GM23248 (cell line): ENCODE measurements around the gene TYW5. TPM values are rescaled to one million over a fixed set of nuclear protein-coding genes. Genes with fewer than 3 reads are reported as not detected.

ENCODE experiments used
- DNase-seq: peaks from one replicate; pipeline ENCODE4 v3.0.0-alpha.2; 2015
- H2AFZ ChIP-seq: fragments of 200-600 bp; sonication (generic); 2 replicates; pipeline ENCODE4 v1.6.1; 2016; ENCODE audit warnings: antibody characterized with exemption
- H3F3A ChIP-seq: fragments of 200-600 bp; sonication (generic); 2 replicates; pipeline ENCODE4 v1.6.1; 2016; ENCODE audit warnings: mild to moderate bottlenecking, antibody characterized with exemption, mixed run types; ENCODE audit not compliant: insufficient read depth
- H3K27ac ChIP-seq: fragments of 200-600 bp; sonication (generic); 2 replicates; pipeline ENCODE4 v1.5.1; 2016; ENCODE audit warnings: mild to moderate bottlenecking
- H3K27me3 ChIP-seq: fragments of 200-600 bp; sonication (generic); replicated peaks from 2 replicates; pipeline ENCODE4 v1.6.1; 2016; ENCODE audit warnings: mild to moderate bottlenecking; ENCODE audit not compliant: insufficient read depth
- H3K36me3 ChIP-seq: fragments of 200-600 bp; sonication (generic); 2 replicates; pipeline ENCODE4 v1.6.1; 2016; ENCODE audit warnings: low read depth, mild to moderate bottlenecking
- H3K4me1 ChIP-seq: fragments of 200-600 bp; sonication (generic); 2 replicates; pipeline ENCODE4 v1.6.1; 2016; ENCODE audit warnings: mild to moderate bottlenecking; ENCODE audit not compliant: insufficient read depth
- H3K4me2 ChIP-seq: fragments of 200-600 bp; sonication (generic); one replicate; pipeline ENCODE4 v1.6.1; 2016; ENCODE audit warnings: mild to moderate bottlenecking; ENCODE audit not compliant: unreplicated experiment
- H3K4me3 ChIP-seq: fragments of 200-600 bp; sonication (generic); 2 replicates; pipeline ENCODE4 v1.5.1; 2016; ENCODE audit warnings: mild to moderate bottlenecking
- H3K79me2 ChIP-seq: fragments of 200-600 bp; sonication (generic); 2 replicates; pipeline ENCODE4 v1.6.1; 2016; ENCODE audit warnings: mild to moderate bottlenecking; ENCODE audit not compliant: insufficient read depth
- H3K9ac ChIP-seq: fragments of 200-600 bp; sonication (generic); 2 replicates; pipeline ENCODE4 v1.6.1; 2016; ENCODE audit warnings: mild to moderate bottlenecking
- H3K9me2 ChIP-seq: fragments of 200-600 bp; sonication (generic); 2 replicates; pipeline ENCODE4 v1.6.1; 2016; ENCODE audit warnings: mixed run types, mild to moderate bottlenecking, moderate library complexity; ENCODE audit not compliant: insufficient read depth
- H3K9me3 ChIP-seq: fragments of 200-600 bp; sonication (generic); one replicate; pipeline ENCODE4 v1.6.1; 2017; ENCODE audit warnings: low read depth
- H4K20me1 ChIP-seq: fragments of 200-600 bp; sonication (generic); 2 replicates; pipeline ENCODE4 v1.6.0; 2016; ENCODE audit not compliant: insufficient read depth
- EZH2 ChIP-seq: fragments of 200-600 bp; sonication (generic); IDR thresholded peaks from 2 replicates; pipeline ENCODE4 v1.6.1; 2018; ENCODE audit warnings: antibody characterized with exemption, mild to moderate bottlenecking; ENCODE audit not compliant: insufficient read depth, poor library complexity, severe bottlenecking
- EZH2phosphoT487 ChIP-seq: fragments of 200-600 bp; sonication (generic); IDR thresholded peaks from 2 replicates; pipeline ENCODE4 v1.6.1; 2018; ENCODE audit warnings: antibody characterized with exemption, moderate library complexity, mild to moderate bottlenecking, low read depth; ENCODE audit not compliant: insufficient read depth
- WGBS, 2 experiments: methylation state at CpG; one replicate each; pipeline ENCODE4 v1.1.6; 2015 to 2017; ENCODE audit warnings: low lambda C conversion rate in 2 of 2, low coverage in 1 of 2; ENCODE audit errors: missing lambda C conversion rate in 2 of 2; 5-methylcytosine and 5-hydroxymethylcytosine counted together
- in situ Hi-C: fragments of 300-500 bp; cut with MboI; formaldehyde crosslinking; loops from 2 replicates; pipeline ENCODE4 v1.15.0; 2020
- polyA plus RNA-seq: library from polyadenylated mRNA; unstranded; fragments of >200 nt; fragmentation: Nextera tagmentation; extraction: Ambion mirVana; gene quantifications from 2 replicates; pipeline ENCODE4 v1.2.1, GENCODE V29; 2016
- total RNA-seq: library from RNA; depleted of rRNA; stranded (reverse); fragments of >200 nt; shearing (Covaris generic); gene quantifications from 2 replicates; pipeline ENCODE4 v1.2.3, GENCODE V29; 2014

The TYW5 gene
- total and polyA plus RNA-seq, 2 experiments from 2014 or later: 6.6 to 7.0 TPM

- Histone ChIP-seq H4K20me1 (no peaks in the 10 kb centered on the region), H2AFZ (no peak overlapping the region), H3K27ac (no peak overlapping the region), H3K4me3 (no peak overlapping the region), H3K9me3 (no peaks in the 10 kb centered on the region), H3K9me2 (no peaks in the 10 kb centered on the region), H3K9ac (no peak overlapping the region), H3K36me3 (no peaks in the 10 kb centered on the region), H3K4me2 (no peak overlapping the region), H3K4me1 (no peaks in the 10 kb centered on the region), H3F3A (no peaks in the 10 kb centered on the region), H3K27me3 (no peaks in the 10 kb centered on the region), H3K79me2 (no peaks in the 10 kb centered on the region)
- in situ Hi-C loops: loop anchor here (10.0 kb wide), 1 partner anchor 315 kb away; the partner anchor contains the start of gene SPATS2L
- TF ChIP-seq EZH2phosphoT487: no peak
- TF ChIP-seq EZH2: no peak
- WGBS, 2 experiments: 90 to 94% methylated on average over 5 of the region's 5 CpGs
- DNase-seq: no peak
These were observed 34.5 kb upstream of the TYW5 start for GRCh38 chr2:199989822-199990221.

- Histone ChIP-seq H3K9ac (no peak overlapping the region), H3K4me3 (no peak overlapping the region), H3K27me3 (no peaks in the 10 kb centered on the region), H3K36me3 (no peaks in the 10 kb centered on the region), H3K9me2 (no peaks in the 10 kb centered on the region), H3K9me3 (no peaks in the 10 kb centered on the region), H3K4me1 (no peaks in the 10 kb centered on the region), H3F3A (no peaks in the 10 kb centered on the region), H2AFZ (no peak overlapping the region), H3K79me2 (no peaks in the 10 kb centered on the region), H3K27ac (no peak overlapping the region), H3K4me2 (no peak overlapping the region), H4K20me1 (no peaks in the 10 kb centered on the region)
- TF ChIP-seq EZH2phosphoT487 (no peak), EZH2 (no peak)
- in situ Hi-C loops: no loop called here
- WGBS, 2 experiments: 71 to 74% methylated on average over 7 of the region's 7 CpGs
- DNase-seq: no peak
These were observed 32.9 kb upstream of the TYW5 start for GRCh38 chr2:199988151-199988550.

GRCh38 chr2:199987586-199987985 lies 32.3 kb upstream of the TYW5 start:
- Histone ChIP-seq H3K4me1 (no peaks in the 10 kb centered on the region), H3K27ac (no peak overlapping the region), H3K27me3 (no peaks in the 10 kb centered on the region), H2AFZ (no peak overlapping the region), H3K36me3 (no peaks in the 10 kb centered on the region), H3K4me3 (no peak overlapping the region), H3K9ac (no peak overlapping the region), H3K9me2 (no peaks in the 10 kb centered on the region), H3K9me3 (no peaks in the 10 kb centered on the region), H3K79me2 (no peaks in the 10 kb centered on the region), H3F3A (no peaks in the 10 kb centered on the region), H4K20me1 (no peaks in the 10 kb centered on the region), H3K4me2 (no peak overlapping the region)
- in situ Hi-C loops: no loop called here
- no peak for DNase-seq
- no peak for TF ChIP-seq EZH2
- TF ChIP-seq EZH2phosphoT487: no peak
- 92 to 95% methylated on average over 2 of the region's 2 CpGs for WGBS, 2 experiments

GRCh38 chr2:199985625-199986207 lies 30.4 kb upstream of the TYW5 start:
- H3K4me3 ChIP-seq: no peak overlapping the region
- no peaks in the 10 kb centered on the region for H3F3A ChIP-seq
- H3K36me3 ChIP-seq: no peaks in the 10 kb centered on the region
- H3K27ac ChIP-seq: no peak overlapping the region
- no peak for TF ChIP-seq EZH2
- no peak overlapping the region for H3K9ac ChIP-seq
- peak overlapping the region; percentile 80 for H2AFZ ChIP-seq
- no peaks in the 10 kb centered on the region for H3K4me1 ChIP-seq
- H3K4me2 ChIP-seq: no peak overlapping the region
- H3K9me2 ChIP-seq: no peaks in the 10 kb centered on the region
- H3K27me3 ChIP-seq: no peaks in the 10 kb centered on the region
- 51 to 52% methylated on average over 6 of the region's 6 CpGs for WGBS, 2 experiments
- H3K9me3 ChIP-seq: no peaks in the 10 kb centered on the region
- H4K20me1 ChIP-seq: no peaks in the 10 kb centered on the region
- no peaks in the 10 kb centered on the region for H3K79me2 ChIP-seq
- in situ Hi-C loops: no loop called here
- peak; percentile 80 for DNase-seq

DNA sequence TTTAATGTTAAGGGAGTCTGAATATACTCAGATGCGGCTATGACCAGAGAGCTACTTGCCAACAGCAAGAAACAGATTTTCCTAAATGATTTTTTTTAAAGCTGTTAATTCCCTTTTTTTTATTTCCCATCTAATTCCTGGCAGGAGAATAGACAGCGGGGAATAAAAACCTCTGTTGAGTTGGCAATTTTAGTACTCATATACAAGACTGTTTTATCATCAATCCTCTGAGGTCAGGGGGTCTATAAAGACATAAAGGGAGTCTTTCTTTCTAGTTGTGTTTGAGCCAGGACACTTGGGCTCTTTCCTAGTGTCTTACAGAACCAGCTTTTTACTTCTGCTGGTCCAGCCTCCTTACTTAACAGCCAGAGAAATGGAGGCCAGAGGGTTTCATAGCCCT lies 29.5 kb upstream of the TYW5 start:
- Histone ChIP-seq H3K27ac (no peak overlapping the region), H3K27me3 (no peaks in the 10 kb centered on the region), H3K79me2 (no peaks in the 10 kb centered on the region), H4K20me1 (no peaks in the 10 kb centered on the region), H3K4me2 (no peak overlapping the region), H3K9me3 (no peaks in the 10 kb centered on the region), H3K4me1 (peaks cover 7% of the 10 kb centered on the region), H3K9ac (no peak overlapping the region), H2AFZ (0 out of 2 replicates have a peak overlapping the region, but pooled peaks have one; percentile 2), H3K9me2 (no peaks in the 10 kb centered on the region), H3K36me3 (no peaks in the 10 kb centered on the region), H3K4me3 (no peak overlapping the region), H3F3A (no peaks in the 10 kb centered on the region)
- WGBS, 2 experiments: 53 to 57% methylated on average over 2 of the region's 2 CpGs
- DNase-seq: no peak
- TF ChIP-seq EZH2 (no peak), EZH2phosphoT487 (no peak)
- in situ Hi-C loops: no loop called here
